Esophagus muscularis mucosa (tissue), 4 donors: ENCODE data around the gene EOLA2.

Source experiments
- CTCF ChIP-seq, 3 experiments: fragments of 200-600 bp in 2 of 3; fragments of 450-650 bp in 1 of 3; sonication (generic) in 2 of 3; IDR thresholded peaks; one replicate each; pipeline ENCODE4 v1.5.1; 2017 to 2019; ENCODE audit warnings: antibody characterized with exemption in 3 of 3, mild to moderate bottlenecking in 2 of 3, moderate library complexity in 1 of 3
- EP300 ChIP-seq: sonication (generic); formaldehyde crosslinking; IDR thresholded peaks from one replicate; pipeline ENCODE4 v1.6.1; 2017; ENCODE audit warnings: antibody characterized with exemption
- POLR2A ChIP-seq: fragments of 450-650 bp; IDR thresholded peaks from one replicate; pipeline ENCODE4 v1.6.1; 2017; ENCODE audit warnings: antibody characterized with exemption, moderate library complexity, mild to moderate bottlenecking, low read depth
- POLR2AphosphoS5 ChIP-seq, 2 donors: sonication (generic); formaldehyde crosslinking; IDR thresholded peaks; one replicate each; pipeline ENCODE4 v1.6.1; 2017; ENCODE audit warnings: antibody characterized with exemption in 2 of 2

GRCh38 chrX:149910178-149910695 is 28.1 kb downstream of the EOLA2 start:
- no peak for TF ChIP-seq CTCF (IDR thresholded peaks at IDR 0.05)
- TF ChIP-seq POLR2AphosphoS5 (IDR thresholded peaks at IDR 0.05) = no peak
- no peak for TF ChIP-seq POLR2A
- no peak for TF ChIP-seq EP300
